ENCODE data around the gene ATPAF2.

- no peak for TF ChIP-seq CTCF (IDR thresholded peaks at IDR 0.05)
- TF ChIP-seq POLR2A (IDR thresholded peaks at IDR 0.05; ENCODE audit: low read length) = no peak
- no peak for TF ChIP-seq ELK1 (IDR thresholded peaks at IDR 0.05; ENCODE audit: low read depth, low read length)
- TF ChIP-seq EHMT2 (IDR thresholded peaks at IDR 0.05; ENCODE audit: low read depth) = no peak
- TF ChIP-seq ZC3H11A (IDR thresholded peaks at IDR 0.05) = no peak
- no peak for TF ChIP-seq MAZ (IDR thresholded peaks at IDR 0.05; ENCODE audit: borderline replicate concordance, low read depth, low read length)
- no peak for TF ChIP-seq HMGXB4 (CRISPR knock-in tag; IDR thresholded peaks at IDR 0.05; ENCODE audit: borderline replicate concordance)
- TF ChIP-seq ESRRA (IDR thresholded peaks at IDR 0.05; ENCODE audit: borderline replicate concordance, low read length) = no peak
- no peak for TF ChIP-seq EP300 (IDR thresholded peaks at IDR 0.05)
- no peak for TF ChIP-seq PHF8 (IDR thresholded peaks at IDR 0.05; ENCODE audit: borderline replicate concordance, low read depth)
- TF ChIP-seq BHLHE40 (IDR thresholded peaks at IDR 0.05; ENCODE audit: low read depth, low read length) = no peak
These were observed 53.8 kb downstream of the ATPAF2 start for GRCh38 chr17:17985153-17985552.
